Fibroblast of lung (primary cell): ENCODE measurements around the gene E2F2. TPM values are rescaled to one million over a fixed set of nuclear protein-coding genes. Genes with fewer than 3 reads are reported as not detected.

Experiments used
- DNase-seq, 2 donors: peaks; one replicate each; pipeline versions ENCODE4 v3.0.0 to v3.0.0-alpha.2; 2010; ENCODE audit warnings: low read depth in 2 of 2
- H2AFZ ChIP-seq: 2 replicates; pipeline ENCODE4 v1.5.1; 2012; ENCODE audit warnings: low read length, control low read depth, inconsistent platforms
- H3K27ac ChIP-seq: 2 replicates; pipeline ENCODE4 v1.5.1; 2011; ENCODE audit warnings: low read length, control low read depth; ENCODE audit not compliant: insufficient read depth
- H3K27me3 ChIP-seq: 2 replicates; pipeline ENCODE4 v1.5.1; 2011; ENCODE audit warnings: mild to moderate bottlenecking, low read length; ENCODE audit not compliant: control insufficient read depth, insufficient read depth
- H3K36me3 ChIP-seq: 2 replicates; pipeline ENCODE4 v1.5.1; 2011; ENCODE audit warnings: low read length; ENCODE audit not compliant: control insufficient read depth, insufficient read depth
- H3K4me1 ChIP-seq: 2 replicates; pipeline ENCODE4 v1.5.1; 2011; ENCODE audit warnings: low read length; ENCODE audit not compliant: control insufficient read depth, insufficient read depth; ENCODE audit errors: extremely low read depth
- H3K4me2 ChIP-seq: 2 replicates; pipeline ENCODE4 v1.5.1; 2011; ENCODE audit warnings: low read length, control low read depth; ENCODE audit not compliant: insufficient read depth; ENCODE audit errors: extremely low read depth
- H3K4me3 ChIP-seq, 4 experiments: fragments of 200-600 bp in 1 of 4; sonication (generic) in 1 of 4; replicated peaks in 1 of 4; 2 replicates each; pipeline ENCODE4 v1.5.1; 2011 to 2016; ENCODE audit warnings: low read length in 4 of 4, low read depth in 3 of 4, mild to moderate bottlenecking in 3 of 4, control low read depth in 2 of 4, inconsistent platforms in 1 of 4, mixed read lengths in 1 of 4; ENCODE audit not compliant: insufficient read depth in 1 of 4; ENCODE audit errors: control extremely low read depth in 1 of 4
- H3K79me2 ChIP-seq: 2 replicates; pipeline ENCODE4 v1.5.1; 2012; ENCODE audit warnings: mild to moderate bottlenecking, low read length, inconsistent platforms; ENCODE audit not compliant: control insufficient read depth, insufficient read depth
- H3K9ac ChIP-seq: 2 replicates; pipeline ENCODE4 v1.5.1; 2011; ENCODE audit warnings: mild to moderate bottlenecking, low read length, control low read depth; ENCODE audit not compliant: insufficient read depth
- H3K9me3 ChIP-seq: 2 replicates; pipeline ENCODE4 v1.5.1; 2012; ENCODE audit warnings: low read depth, low read length; ENCODE audit not compliant: control insufficient read depth, insufficient read depth
- H4K20me1 ChIP-seq: 2 replicates; pipeline ENCODE4 v1.5.1; 2011; ENCODE audit warnings: low read length; ENCODE audit not compliant: control insufficient read depth, insufficient read depth; ENCODE audit errors: extremely low read depth
- EZH2 ChIP-seq: IDR thresholded peaks from 2 replicates; pipeline ENCODE4 v1.5.1; 2012; ENCODE audit warnings: low read length, control low read depth, mild to moderate bottlenecking; ENCODE audit errors: missing control alignments
- polyA plus RNA-seq, 2 donors: library from polyadenylated mRNA; depleted of rRNA in 1 of 2; stranded (reverse) in 1 of 2; unstranded in 1 of 2; fragments of >200 nt; gene quantifications; 2 replicates each; pipeline ENCODE4 v1.2.1, GENCODE V29; 2011 to 2012; ENCODE audit warnings: missing spikeins in 1 of 2
- total RNA-seq: library from RNA; depleted of rRNA; stranded (reverse); fragments of >200 nt; gene quantifications from 2 replicates; pipeline ENCODE4 v1.2.1, GENCODE V29; 2014
- TF ChIP-seq, protein P1 (sequence below), 2 donors: IDR thresholded peaks in 1 of 2; conservative IDR thresholded peaks in 1 of 2; 1 replicate in 1 of 2; 2 replicates in 1 of 2; pipeline ENCODE4 v1.5.1; 2011 to 2012; ENCODE audit warnings: low read length in 2 of 2, control low read depth in 1 of 2, inconsistent platforms in 1 of 2, low read depth in 1 of 2, mild to moderate bottlenecking in 1 of 2

The E2F2 gene
- total and polyA plus RNA-seq, 2 donors (not counting 1 experiment from before 2014, with no cell fraction given): 0.17 to 0.26 TPM

DNA sequence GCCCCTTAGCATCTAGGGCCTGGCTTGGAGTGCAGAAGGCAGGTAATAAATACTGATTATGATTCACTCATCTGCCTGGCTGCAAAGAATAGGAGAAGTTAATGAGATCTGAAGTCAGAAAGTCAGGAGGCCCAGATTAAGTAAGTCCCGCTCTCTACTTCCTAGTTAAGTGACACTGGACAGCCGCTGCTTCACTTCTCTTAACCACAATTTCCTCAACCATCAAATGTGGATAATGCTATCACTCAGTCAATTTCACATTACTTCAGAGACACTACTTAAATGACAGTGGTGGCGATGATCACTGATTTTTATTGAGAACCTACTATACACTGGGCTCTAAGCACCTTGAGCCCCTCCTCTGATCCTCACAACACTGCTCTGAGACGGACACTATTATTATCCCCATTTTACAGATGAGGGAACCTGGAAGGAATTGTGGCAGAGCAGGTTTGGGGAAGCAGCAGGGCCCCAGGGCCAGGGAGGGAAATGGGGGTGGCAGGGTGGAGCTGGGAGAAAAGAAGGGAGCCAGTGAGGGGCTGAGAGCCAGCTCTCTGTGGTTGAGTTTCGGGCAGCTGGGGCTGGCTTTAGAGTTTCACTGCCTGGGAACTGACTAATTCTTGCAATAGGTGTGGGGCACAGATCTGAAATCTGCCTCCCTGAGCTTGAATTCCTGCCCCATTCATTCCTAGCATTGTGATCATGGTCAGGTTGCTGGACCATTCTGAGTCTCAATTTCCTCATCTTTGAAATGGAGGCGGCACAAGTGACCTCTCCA is 2.4 kb upstream of the E2F2 start:
- H4K20me1 ChIP-seq: no peaks in the 10 kb centered on the region
- no peak overlapping the region for H3K4me3 ChIP-seq

DNA sequence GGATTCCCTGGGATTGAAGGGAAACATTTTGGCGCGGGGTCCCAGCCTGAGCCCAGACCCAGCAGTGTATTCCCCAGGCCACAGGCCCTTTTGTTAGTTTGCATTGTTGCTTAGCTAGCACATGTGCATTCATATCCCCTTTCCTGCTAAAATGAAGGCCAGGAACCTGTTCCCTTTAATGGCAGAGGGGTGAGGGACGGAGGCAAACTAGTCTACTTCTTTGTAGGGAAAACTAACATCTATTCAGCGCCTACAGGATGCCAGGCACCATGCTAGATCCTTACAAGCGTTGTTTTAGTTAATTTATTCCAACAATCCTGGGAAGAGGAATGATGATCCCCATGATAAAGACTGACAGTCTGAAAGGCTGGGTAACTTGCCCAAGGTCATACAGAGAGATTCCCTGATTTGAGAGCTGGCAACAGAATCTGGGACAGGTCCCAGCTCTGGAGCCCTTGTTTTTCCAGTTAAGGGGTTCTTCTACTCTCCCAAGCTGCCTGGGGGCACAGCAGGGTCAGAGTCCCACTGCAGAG is 595 bp upstream of the E2F2 start:
- peaks cover 14% of the 10 kb centered on the region for H3K4me1 ChIP-seq
- peak overlapping the region; percentile 59 for H3K4me2 ChIP-seq
- H3K4me3 ChIP-seq: peak overlapping the region in 3 of 4 experiments; percentile 8 to 45 (median 9)
- no peaks in the 10 kb centered on the region for H3K9me3 ChIP-seq
- DNase-seq: no peak
- no peaks in the 10 kb centered on the region for H3K27me3 ChIP-seq
- no peak overlapping the region for H3K27ac ChIP-seq
- no peak for TF ChIP-seq EZH2
- no peaks in the 10 kb centered on the region for H3K36me3 ChIP-seq
- H3K79me2 ChIP-seq: no peaks in the 10 kb centered on the region
- peak overlapping the region; percentile 6 for H2AFZ ChIP-seq
- H4K20me1 ChIP-seq: no peaks in the 10 kb centered on the region
- no peak overlapping the region for H3K9ac ChIP-seq

More for the DNA sequence above, 2.4 kb upstream of the E2F2 start:
- Histone ChIP-seq H2AFZ (no peak overlapping the region), H3K4me1 (peaks cover 10% of the 10 kb centered on the region), H3K4me2 (no peak overlapping the region), H3K36me3 (no peaks in the 10 kb centered on the region), H3K9ac (no peak overlapping the region), H3K79me2 (no peaks in the 10 kb centered on the region), H3K9me3 (no peaks in the 10 kb centered on the region), H3K27ac (no peak overlapping the region), H3K27me3 (no peaks in the 10 kb centered on the region)
- no peak for DNase-seq
- no peak for TF ChIP-seq EZH2
- TF ChIP-seq, protein P1, sequence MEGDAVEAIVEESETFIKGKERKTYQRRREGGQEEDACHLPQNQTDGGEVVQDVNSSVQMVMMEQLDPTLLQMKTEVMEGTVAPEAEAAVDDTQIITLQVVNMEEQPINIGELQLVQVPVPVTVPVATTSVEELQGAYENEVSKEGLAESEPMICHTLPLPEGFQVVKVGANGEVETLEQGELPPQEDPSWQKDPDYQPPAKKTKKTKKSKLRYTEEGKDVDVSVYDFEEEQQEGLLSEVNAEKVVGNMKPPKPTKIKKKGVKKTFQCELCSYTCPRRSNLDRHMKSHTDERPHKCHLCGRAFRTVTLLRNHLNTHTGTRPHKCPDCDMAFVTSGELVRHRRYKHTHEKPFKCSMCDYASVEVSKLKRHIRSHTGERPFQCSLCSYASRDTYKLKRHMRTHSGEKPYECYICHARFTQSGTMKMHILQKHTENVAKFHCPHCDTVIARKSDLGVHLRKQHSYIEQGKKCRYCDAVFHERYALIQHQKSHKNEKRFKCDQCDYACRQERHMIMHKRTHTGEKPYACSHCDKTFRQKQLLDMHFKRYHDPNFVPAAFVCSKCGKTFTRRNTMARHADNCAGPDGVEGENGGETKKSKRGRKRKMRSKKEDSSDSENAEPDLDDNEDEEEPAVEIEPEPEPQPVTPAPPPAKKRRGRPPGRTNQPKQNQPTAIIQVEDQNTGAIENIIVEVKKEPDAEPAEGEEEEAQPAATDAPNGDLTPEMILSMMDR (conservative IDR thresholded peaks at IDR 0.05 in 1 of 2, IDR thresholded peaks at IDR 0.05 in 1 of 2; ENCODE audit: low read depth in 1 of 2, low read length in 2 of 2): no peak

DNA sequence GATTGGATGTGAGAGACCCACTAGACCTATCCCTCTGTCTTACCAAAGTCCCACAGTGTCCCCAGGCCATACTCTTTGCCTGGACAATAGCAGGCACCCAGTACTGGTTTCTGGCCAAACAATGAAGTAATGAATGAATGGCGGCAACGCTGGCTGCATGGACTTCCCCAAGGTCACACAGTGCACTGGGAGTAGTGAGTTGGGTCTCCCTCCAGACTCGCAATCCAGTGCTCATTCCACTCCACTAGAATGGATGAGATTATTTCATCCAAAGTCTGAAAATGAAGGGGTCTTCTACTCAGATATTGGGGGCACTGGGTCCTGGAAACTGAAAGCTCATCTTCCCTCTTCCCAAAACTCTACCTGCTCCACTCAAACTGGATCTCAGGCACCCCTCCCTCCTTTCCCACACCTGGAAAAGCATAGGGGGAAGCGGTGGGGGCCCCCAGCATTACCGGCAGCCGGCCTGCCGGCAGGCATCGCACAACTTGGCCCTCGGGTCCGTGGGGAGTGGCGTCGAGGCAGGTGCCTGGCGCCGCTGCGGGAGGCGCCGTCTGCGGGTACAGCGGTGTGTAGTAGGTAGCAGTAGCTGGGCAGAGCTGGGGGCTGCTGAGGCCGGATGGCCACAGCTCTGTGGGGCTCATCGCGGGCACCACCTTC is 816 bp downstream of the E2F2 start:
- Histone ChIP-seq H2AFZ (no peak overlapping the region), H4K20me1 (no peaks in the 10 kb centered on the region), H3K36me3 (no peaks in the 10 kb centered on the region), H3K9me3 (no peaks in the 10 kb centered on the region), H3K79me2 (no peaks in the 10 kb centered on the region), H3K4me2 (peak overlapping the region; percentile 91), H3K9ac (peak overlapping the region; percentile 44), H3K27ac (no peak overlapping the region), H3K4me1 (peaks cover 14% of the 10 kb centered on the region), H3K4me3 (peak overlapping the region; percentile 20 to 76 (median 62)), H3K27me3 (no peaks in the 10 kb centered on the region)
- DNase-seq: no peak
- TF ChIP-seq, protein P1 (conservative IDR thresholded peaks at IDR 0.05 in 1 of 2, IDR thresholded peaks at IDR 0.05 in 1 of 2; ENCODE audit: low read depth in 1 of 2, low read length in 2 of 2): no peak
- no peak for TF ChIP-seq EZH2
